ENCODE measurements around the gene LAMA1.

The LAMA1 gene

DNA sequence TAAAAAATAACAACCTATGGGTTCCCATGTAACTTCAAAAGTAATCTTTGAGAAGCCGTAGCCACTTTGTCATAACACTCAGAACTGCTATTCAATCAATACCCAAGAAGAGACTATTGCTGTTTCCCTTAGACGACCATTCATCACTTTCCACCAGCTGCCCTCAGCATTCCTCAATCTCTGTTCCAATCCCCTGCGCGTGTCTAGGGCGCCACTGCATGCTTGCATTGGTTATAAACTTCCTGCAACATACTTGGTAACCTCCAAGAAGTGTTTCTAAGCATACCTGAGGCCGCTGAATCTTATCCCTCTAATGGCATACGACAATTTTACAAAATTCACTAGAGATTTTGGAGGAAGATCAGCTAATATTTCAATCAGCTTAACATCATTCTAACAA lies 134.2 kb downstream of the LAMA1 start:
- DNase-seq, result no peak

DNA sequence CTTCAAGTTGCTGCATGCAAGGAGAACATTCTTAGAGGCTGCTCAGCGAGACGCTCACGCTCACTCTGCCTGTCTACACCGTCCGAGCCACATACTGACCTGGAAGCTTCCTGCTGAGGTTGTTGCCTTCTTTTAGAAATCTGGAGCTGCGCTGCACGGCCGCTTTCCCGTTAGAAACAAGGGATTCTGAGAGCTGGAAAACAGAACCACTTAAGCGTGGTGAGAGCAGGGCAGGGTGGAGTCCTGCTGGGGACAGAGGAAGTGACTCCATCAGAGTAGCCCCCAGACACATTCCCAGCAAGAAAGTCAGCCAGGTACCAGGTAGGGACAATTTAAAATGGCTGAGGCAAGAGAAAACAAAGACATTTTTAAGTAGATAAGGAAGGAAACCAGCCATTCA lies 135.2 kb downstream of the LAMA1 start:
- no peak for DNase-seq

DNA sequence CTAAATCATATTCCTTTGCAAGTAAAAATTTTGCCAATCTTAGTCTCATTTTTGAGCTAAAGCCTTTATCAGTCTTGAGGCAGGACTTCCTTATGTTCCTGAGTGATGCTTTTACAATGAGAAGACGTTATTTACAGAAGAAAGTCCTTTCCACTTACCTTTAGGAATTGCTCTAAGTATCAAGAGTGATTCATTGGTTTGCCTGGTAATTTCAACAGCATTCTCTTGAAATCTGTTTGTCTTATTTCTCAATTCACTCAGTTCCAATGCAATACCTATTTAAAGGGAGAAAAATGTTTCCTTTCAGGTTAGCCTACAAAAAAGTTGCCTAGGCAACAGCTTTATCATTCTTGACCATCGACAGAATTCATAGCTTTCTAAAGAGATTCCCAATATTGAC lies 137.2 kb downstream of the LAMA1 start:
- DNase-seq, result no peak

DNA sequence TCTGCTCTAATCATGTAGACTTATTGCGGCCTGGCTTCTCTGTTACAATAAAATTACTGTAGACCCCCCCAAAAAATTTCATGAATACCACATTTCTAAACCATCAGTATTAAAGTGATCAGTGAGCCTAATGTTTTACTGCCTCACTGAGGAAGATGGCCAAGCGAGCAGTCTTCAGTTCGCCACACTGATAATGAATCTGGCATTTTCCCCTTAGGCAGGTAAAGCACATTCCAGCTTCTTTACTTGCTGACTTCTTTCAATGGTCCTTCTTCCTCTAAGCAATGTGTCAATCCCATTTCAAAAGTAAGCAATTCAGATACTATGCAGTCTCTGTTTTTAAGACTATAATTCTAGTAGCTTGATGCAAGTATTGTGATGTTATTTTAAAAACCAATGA lies 137.6 kb downstream of the LAMA1 start:
- DNase-seq, result no peak

DNA sequence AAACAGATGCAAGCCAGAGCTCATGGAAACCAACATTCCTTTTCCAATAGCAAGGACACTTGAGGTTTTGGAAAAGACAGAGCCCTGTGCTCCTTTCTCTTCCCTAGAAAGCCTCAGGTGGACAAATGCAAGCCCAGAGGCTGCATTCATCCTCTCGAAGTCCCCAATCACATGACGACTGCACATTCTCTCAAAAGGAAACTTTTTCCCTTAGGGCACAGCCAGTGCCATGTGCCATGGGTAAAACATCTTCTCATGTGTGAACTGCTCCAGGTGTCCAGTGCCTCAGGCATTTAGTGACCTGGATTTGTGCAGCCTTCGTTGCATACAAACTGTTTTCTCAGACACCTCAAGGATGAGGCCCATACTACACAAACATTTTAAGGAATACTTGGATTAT lies 140.7 kb downstream of the LAMA1 start:
- DNase-seq, result no peak

DNA sequence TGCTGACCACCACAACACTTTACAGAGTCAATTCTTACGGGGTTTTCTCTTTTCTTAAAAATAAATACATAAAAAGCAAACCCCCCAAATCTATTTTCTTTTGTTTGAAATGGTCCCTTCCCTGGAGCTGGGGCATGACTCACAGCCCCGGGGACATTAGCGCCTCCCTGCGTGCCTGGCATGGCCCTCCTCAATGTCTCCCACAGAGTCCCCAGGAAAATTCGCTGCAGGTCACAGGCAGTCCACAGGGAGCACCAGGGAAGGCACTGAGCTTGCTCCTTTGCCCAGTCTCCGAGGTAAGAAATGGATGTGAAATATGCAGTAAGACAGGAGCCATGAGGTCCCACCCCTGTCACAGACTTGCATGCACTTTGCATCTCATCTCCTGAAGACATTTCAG lies 142.5 kb downstream of the LAMA1 start:
- no peak for DNase-seq

DNA sequence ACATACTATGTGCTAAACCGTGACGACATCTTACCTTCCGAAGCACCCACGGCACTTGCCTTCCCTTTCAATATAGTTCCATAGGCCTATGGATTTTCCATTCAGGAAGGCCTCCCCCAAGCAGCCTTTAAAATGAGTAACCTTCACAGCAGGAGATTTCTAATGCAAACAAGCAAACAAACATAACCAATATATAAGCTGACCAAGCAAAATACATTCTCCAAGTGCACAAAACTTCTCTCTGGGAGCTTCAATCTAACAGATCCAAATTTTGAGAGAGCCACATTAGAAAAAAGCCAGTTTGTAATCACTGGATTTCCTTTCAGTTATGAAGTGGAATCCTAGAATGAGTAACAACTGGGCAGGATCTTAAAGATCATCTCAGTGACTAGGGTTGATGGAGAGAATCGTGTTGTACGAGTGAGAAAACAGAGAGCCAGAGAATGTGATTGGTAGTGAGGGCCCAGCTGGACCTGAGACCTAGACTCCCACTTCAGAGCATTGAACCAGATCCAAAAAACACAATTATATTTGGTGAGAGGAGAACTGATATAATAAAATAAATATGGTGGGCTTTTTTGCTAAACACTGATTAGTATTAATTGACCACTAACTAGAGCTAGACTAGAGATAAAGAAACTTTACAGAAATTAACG lies 145.6 kb downstream of the LAMA1 start:
- DNase-seq, result no peak

DNA sequence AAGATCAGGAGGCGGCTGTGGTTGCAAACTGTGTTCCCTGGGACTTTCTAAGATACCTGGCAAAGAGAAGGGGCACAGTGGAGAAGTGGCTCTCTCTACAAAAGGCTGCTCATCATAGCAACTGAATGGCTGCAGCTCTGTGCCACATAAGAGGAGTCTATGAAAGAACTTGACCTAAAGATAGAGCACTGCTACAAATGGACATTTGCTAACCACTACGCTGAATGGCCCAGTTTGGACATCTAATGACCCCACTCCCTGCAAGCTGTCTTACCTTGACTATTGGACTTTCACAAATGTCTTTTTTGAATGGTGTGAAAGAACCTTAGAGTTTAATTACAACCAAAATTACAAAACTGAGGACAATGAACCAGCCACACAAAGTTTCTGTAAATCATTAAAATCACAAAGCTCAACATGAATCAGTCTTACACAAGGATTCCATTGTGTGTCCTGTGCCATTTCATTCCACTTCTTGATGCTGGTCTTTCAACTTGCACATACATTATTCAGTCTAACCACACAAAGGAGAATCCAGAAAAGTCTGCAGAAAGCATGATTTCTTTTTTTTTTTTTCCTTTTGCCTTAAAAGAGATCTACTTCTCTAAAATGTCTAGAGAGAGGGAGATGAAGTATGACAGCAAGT lies 154.0 kb downstream of the LAMA1 start:
- no peak for DNase-seq

DNA sequence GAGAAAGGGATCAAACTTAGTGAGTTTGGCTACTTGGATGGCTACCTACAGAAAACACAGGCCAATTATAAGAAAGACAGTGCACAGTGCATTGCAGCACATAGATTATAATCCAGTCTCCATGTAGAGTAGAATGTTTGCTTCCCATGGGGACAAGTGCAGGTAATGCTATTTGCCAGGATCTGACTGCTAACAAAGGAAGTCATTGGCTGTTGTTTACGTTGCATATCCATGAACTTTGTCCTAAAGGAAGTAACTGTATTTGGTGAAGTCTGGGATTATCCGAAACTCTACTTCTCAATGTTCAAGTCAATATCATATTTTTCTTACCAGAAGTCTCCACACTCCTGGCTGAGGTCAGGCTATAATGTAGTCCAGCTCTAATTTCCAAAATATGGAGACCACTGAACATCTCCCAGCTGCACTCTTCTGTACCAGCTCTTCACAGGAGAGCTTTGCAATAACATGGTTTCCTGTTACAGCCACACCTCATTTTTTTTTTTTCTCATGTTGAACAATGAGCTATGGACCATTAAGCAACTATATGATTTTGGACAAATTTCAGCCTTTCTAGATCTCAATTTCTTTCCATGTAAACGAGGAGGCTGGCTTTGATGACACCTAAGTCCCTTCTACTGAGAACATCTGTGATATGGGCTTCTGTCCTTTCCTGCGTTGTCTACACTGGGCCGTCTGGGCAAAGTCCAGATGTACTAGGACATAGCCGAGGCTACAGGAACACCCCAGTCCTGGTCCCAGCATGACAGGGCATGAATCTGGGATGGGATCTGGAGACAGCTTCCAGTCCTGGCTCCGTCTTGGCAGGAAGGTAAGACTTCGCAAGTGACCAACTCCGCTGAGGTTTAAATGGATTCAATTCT lies 154.8 kb downstream of the LAMA1 start:
- no peak for DNase-seq

DNA sequence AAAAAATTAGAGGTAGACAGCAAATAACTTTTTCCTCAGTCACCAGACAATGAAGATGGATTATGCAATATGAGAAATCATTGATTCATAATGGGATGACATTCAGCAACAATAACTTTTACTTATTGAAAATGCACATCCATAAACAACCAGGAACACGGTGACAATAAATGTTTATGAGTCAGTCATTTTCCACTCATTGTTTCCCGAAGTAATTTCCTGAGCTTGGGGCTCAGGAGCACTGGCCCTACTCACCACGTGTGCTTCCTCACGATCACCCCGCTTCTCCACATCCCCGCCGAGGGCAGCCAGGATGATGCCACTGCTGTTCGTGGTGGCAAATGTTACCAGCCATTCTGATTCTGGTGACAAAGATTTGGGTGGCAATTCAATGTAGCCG lies 156.3 kb downstream of the LAMA1 start:
- DNase-seq, result no peak

DNA sequence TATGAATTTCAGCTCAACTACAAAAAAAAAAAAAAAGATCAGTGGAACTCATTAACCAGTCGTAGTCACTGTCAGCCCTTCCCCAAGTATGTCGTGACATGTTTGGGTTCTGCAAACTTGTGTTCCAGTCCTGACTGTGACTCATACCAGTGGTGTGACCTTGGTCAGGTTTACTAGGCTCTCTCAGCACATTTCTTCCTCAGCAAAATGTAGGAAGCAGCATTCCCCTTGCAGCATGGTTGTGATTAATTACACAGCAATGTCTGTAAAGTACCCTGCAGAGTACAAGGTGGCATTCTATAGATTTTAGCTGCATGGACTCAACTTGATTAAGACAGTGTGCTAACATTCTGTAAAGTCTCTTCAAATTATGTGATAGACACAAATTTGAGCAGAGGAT lies 156.9 kb downstream of the LAMA1 start:
- DNase-seq, result no peak

DNA sequence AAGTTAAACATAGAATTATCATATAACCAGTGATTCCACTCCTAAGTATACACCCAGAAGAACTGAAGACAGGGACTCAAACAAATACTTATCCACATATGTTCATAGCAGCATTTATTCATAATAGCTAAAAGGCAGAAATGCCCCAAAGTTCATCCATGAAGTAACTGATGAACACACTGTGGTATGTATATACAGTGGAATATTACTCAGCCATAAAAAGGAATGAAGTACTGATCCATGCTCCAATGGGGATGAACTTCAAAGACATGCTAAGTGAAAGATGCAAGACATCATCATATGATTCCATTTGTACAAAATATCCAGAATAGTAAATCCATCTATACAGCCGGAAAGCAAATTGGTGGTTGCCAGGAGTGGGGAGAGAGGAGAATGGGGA lies 157.5 kb downstream of the LAMA1 start:
- no peak for DNase-seq

DNA sequence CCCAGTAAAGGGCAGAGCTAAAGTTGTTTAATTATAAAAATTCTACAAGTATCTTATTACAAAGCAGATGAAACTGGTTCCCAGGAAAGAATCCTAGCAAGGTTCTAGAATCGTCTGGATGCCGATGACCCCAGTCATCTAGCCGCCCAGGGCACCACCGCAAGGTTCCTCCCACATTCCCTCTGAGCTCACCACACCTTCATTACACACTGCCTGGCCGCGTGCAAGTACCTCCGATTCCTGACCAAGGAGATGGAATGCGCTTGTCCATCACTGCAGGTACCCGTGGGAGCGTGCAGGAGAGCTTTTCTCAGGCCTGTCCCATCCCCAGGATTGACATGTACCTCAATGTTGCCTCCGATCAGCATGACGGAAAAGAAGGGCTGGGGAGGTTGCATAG lies 158.5 kb downstream of the LAMA1 start:
- DNase-seq, result no peak

DNA sequence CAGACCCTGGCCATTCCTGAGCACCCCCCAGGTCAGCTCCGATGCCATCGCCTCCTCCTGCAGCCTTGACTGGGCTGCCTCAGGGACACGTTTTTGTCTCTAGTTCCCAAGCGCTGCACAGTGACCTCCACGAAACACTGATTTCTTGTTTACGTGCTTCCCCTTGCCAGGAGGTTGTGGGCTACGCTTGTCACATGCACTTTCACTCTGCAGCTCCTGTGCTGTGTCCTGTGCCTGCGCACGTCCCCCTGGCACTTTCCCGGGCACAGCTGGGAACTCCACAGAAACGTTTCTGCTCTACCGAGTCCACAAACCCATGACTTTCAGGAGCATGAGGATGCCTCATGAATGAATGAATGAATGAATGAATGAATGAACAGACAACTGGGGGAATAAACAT lies 160.6 kb downstream of the LAMA1 start:
- DNase-seq, result no peak

DNA sequence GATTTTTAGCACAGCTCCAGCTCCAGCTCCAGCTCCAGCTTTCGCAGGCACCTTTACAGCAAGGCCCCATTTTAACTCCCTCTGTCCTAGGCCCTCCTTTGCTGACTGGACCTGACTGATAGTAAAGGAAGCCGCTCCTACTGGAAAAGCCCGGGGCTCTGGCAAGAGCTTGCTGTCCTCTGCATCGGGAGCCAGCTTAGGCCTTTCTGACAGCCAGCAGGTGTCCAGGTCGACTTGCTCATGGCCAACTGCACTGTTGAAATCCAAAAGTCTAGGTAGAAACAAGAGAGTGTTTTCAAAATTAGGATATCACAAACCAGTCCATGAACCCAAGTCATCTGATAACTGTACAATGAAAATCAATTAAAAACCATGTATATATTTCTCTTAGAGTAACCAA lies 161.1 kb downstream of the LAMA1 start:
- no peak for DNase-seq

DNA sequence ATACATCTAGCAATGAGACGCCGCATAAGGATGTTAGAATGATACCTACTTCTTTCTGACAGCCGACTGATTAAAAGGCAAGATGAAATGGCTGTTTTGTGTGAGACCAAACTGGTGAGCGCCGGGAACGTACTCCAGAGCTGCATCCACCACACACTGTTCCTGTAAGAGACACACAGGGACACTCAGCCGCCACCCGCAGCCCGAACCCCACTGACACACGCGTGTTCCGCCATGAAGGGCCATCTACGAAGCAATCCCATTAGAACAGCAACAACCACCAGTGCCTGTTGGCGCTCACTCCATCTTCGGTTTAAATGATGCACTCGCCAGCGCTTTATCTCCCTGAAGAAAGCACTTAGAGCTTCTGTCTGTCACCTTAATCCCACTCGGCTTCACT lies 162.3 kb downstream of the LAMA1 start:
- no peak for DNase-seq

DNA sequence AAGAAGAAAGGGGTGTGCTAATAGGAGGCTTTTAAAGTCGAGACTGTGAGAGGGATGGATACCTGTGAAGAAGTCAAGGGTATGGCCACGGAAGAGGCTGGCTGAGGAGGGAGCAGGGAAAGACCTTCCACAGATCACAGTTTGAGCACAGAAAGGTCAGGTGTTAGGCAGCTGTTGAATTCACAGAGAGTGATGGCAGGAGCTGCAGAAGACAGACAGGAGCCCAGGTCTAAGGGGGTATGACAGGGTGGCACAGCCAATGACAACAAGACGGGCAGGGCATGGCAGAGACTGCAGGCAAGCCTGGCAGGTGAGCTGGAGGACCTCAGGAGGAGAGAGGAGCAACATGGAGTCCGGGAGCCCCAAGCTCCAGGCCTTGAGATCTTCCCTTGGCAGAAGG lies 163.1 kb downstream of the LAMA1 start:
- DNase-seq, result no peak

DNA sequence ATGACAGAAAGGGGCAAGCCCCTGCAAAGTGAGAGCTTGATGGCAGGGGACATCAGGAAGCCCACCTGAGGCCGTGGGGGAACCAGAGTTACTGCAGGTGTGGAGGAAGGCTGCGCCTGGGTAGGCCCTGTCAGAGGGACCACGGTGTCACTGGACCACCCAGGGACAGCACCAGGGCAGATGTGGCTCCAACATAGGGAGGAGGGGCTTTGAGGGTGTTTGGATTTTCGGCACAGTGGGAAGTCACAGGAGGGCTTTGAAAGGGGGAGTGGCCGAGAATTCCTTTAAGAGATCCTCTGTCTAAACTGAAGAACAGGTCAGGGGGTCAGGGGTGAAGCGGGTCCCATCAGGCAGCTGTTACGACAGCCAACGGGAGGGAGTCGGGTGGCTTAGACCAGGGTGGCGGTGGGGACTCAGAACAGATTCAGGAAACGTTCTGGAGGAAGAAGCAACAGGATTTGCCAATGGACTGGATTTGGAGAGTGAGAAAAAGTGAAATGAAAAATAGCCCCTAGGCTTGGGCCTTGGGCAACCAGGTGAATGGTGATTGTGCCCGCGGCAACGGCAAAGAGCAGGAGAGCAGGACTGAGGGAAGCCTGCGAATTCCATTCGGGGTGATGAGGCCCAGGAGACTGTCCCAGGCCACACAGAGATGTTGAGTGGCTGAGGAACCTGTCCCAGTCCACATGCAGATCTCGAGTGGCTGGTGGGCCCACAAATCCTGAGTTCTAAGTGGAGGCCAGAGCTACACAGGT lies 166.1 kb downstream of the LAMA1 start:
- no peak for DNase-seq

DNA sequence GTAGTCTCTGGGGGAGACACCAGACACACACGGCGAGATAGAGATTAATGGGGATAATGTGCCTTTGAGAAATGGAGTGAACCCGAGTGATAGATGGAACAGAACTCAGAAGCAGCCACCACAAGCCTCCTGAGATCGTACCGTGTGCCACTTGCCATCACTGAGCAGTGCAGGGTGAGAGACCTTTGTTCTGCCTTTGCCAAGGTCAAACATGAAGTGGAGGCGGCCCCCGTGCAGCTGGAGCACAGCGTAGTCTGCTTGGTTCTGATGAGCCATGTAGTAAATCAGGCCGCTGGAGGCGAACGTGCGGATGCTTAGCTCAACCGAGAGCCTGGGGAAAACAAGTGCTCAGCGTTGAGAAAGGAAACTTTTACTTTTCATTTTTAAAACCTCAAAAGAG lies 167.0 kb downstream of the LAMA1 start:
- DNase-seq, result no peak

DNA sequence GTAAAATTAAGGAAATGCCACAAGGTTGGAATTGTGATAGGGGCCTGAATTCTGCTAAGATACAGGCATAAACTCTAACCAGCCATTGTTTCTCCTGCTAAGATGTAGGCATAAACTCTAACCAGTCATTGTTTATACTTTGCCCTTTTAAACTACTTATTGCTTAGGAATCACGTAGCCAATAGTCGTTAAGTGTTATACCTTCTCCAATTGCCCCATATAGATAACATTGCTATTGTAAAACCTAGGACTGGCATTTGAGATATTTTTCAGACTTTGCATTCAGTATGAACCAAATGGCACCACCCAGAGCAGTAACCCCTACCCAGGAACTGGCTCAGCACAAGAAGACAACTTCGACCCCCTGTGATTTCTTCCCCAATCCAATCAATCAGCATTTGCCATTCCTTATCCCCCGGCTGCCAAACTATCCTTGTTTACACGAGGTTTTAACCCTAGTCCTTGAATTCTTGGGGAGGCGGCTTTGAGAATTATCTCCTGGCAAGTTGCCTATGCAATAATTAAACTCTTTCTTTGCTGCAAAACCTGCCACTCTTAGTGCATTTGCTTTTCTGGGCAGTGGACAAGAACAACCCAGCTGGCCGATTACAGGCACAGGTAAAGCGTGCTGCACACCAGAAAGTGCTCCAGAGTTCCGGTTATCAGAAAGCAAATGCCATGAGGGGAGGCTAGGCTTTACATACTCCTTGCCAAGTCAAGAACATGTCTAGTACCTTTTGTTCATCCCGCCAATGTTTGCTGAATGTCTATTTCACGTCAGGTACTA lies 167.6 kb downstream of the LAMA1 start:
- DNase-seq, result no peak

DNA sequence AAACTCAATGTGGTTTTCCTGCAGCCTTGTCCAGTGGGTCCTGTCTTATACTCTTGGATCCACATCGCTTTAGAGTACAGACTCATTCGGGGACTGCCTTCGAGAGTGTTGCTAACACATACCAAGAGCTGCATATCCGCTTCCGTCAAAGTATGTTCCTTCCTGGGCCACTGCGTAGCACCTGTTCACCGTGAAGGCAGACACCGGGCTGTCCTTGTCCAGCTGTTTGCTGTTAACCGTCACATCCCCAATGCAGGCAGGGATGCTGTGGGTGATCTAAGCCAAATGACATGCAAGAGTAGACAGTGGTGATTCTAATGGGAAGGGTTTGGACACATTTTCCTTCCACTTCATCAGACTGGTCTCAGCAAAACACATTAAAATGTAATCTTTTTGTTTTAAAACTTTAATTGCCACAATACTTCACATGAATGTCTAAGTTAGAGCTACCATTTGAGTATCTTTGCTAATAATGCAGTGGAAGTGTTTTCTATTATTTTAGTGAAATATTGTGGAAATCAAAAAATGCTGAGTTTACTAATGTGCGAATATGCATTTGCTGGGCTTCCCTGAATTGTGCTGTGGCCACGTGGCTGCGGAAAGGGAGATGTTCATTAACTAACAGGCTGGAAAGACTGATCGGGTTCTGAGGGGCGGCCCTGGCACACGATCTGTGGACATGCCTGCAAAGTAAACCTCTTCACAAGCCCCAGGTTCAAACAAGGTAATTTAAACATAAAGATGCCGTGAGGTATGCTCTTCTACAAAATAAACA lies 169.1 kb downstream of the LAMA1 start:
- DNase-seq, result no peak

Data from NCI-H774 (cell line).